DMS 273 (cell line): Measurements from ENCODE around the gene RNU2-1.
"Not testable (repeated sequence)": the region's sequence is repeated elsewhere in the genome, so short reads cannot be mapped to it uniquely, and the experiment has no call there.

Source experiments
- DNase-seq: peaks from one replicate; lab custom pipeline; 2025; ENCODE audit not compliant: unreplicated experiment; lab: John Stamatoyannopoulos, UW

RNU2-1 gene

GRCh38 chr17:43233877-43234276 is at the start of gene RNU2-1:
TSS of gene RNU2-1 (minus strand) at chr17:43233977.
- DNase-seq: not testable (repeated sequence)

GRCh38 chr17:43272914-43273313 is 39.1 kb upstream of the RNU2-1 start:
- not testable (repeated sequence) for DNase-seq

GRCh38 chr17:43272483-43272882 is 38.7 kb upstream of the RNU2-1 start:
- DNase-seq: not testable (repeated sequence)

GRCh38 chr17:43270552-43271504 is 37.1 kb upstream of the RNU2-1 start:
- not testable (repeated sequence) for DNase-seq

- DNase-seq: not testable (repeated sequence)
Measured at GRCh38 chr17:43246456-43246855, 12.7 kb upstream of the RNU2-1 start.

- not testable (repeated sequence) for DNase-seq
Measured at GRCh38 chr17:43240596-43241352, 7.0 kb upstream of the RNU2-1 start.

GRCh38 chr17:43239597-43239996 is 5.8 kb upstream of the RNU2-1 start:
- not testable (repeated sequence) for DNase-seq

DNA sequence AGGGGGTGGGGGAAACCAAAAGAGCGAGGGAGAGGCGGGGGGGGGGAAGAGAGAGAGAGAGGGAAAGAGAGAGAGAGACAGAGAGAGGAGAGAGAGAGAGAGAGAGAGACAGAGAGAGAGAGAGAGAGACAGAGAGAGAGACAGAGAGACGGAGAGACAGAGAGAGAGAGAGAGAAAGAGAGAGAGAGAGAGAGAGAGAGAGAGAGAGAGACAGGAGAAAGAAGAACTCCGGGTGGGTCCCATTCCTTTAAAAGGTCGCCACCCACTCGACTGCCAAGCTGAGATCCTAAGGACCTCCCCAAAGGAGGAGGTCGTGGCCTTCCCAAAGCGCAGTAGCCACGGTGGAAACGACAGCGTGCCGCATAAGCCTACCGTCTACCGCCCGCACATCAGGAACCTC is 514 bp downstream of the RNU2-1 start:
- DNase-seq: not testable (repeated sequence)

GRCh38 chr17:43232021-43232699 is 1.6 kb downstream of the RNU2-1 start:
- not testable (repeated sequence) for DNase-seq

DNA sequence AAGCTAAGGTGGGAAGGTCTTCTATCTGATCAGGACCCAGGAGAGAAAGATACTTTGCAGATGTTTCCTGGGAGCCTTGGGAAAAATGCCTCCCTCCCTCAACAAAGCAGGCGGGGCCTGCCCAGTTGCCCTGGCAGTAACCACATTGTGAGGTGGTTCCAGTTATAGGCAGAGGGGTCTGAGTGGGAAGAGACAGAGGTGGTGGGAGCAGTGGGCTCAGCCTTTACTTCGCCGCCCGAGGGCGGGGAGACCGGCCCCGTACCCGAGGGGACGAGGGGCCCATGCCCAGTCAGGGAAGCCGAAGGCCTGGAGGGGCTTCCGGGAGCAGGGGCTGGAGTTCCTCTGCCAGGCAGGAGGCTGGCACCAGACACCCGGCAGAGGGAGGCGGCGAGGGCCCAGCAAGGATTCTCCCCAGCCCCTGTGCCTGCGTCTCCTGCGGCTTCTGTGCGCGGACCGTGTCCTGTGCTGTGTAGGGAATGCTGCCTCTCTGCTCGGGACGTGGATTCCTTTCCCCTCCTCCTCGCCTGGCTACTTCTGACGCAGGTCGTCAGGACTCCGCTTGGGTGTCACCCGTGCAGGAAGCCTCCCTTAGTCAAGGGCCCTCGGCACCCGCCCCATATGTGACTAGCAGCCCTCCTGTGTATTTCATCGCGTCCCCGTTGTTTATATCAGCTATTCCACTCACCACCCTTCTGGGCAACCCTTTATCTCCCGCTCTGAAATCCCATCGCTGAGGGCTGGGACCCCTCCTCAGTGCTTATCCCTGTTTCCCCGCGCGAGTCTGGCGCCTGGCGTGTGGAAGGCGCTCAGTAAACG is 2.4 kb downstream of the RNU2-1 start:
- not testable (repeated sequence) for DNase-seq

DNA sequence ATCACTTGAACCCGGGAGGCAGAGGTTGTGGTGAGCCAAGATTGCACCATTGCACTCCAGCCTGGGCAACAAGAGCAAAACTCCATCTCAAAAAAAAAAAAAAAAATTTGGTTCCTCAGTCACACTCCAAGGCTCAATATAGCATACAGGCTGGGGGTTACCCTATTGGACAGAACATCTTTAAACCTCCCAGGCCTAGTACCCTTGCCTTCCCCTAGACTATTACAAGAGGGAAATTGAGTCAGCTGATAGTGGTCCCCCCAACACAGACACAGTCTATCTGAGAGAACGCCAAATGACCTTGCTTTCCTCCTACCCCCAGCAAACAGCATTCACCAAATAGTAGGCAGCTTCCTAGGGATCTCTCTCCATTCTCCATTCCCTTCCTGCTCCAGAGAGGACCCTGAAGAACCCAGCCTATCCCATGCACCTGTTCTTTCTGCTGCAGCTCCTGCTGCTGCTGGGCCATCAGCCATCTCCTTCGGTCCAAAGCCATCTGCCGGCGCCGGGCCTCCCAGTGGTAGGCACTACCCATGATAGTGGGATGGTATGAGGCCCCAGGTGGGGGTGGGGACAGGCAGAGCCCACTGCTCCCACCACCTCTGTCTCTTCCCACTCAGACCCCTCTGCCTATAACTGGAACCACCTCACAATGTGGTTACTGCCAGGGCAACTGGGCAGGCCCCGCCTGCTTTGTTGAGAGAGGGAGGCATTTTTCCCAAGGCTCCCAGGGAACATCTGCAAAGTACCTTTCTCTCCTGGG is 5.6 kb downstream of the RNU2-1 start, which contains the start of gene CCDC200:
Gene CCDC200, minus strand, starts transcription at position 604 of the 763 bp plus-strand sequence. Its CDS starts 69 bp downstream, at position 535.
- DNase-seq: not testable (repeated sequence)

GRCh38 chr17:43226393-43226792 is 7.4 kb downstream of the RNU2-1 start:
- no peak for DNase-seq

DNA sequence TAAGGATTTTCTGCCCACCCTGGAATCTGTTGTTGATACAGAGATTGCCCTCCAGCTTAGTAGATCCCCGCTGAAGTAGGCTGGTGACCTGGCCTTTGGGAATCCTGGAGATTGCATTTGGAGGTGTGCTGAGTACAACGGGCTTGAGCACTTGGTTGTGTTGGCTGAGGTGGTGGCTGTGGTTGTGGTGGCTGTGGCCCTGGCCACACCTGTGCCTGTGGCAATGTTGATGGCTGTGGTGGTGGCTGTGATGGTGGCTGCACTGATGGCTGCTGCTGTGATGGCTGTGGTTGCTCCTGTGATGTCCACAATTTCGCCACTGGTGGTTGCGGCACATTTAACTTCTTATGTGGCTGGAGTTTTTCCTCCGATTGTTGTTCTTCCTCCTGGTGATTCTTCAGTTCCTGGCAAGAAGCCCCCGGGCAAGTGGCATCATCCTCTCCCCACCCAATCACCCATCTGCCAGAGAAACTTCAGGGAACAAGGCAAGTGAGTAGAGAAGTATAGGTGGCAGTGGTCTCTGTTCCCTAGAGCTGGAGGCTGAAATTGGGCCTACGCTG is 9.6 kb downstream of the RNU2-1 start:
- DNase-seq: no peak

DNA sequence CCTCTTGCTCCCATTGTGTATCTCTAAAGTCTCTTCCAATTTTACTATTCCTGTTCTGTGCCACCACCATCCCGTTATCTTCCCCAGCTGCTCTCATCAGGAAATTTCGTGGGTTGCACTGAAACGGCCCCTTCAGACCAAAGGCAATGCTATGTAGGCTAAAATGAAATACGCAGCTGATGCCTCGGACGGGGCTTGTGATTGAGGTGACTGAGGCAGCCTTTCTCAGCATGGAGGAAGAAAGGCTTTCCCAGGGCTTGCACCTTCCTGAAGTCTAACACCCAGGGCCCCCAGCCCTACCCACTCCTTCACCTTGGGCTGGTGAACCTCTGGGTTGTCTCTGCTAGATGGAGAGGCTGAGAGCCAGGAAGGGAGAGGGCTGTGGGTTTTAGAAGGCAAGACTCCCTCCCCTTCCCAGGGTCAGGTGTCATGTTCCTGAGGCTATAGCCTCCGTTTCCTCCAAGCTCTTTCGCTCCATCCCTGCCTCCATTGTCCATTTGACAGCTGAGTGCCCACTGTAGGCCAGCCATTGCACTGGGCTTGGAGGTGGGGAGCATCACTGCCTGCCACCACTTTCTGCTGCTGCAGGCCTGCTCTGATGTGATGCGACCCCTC is 13.2 kb downstream of the RNU2-1 start:
- DNase-seq: no peak

- no peak for DNase-seq
Measured at GRCh38 chr17:43219746-43220380, 13.9 kb downstream of the RNU2-1 start.

DNA sequence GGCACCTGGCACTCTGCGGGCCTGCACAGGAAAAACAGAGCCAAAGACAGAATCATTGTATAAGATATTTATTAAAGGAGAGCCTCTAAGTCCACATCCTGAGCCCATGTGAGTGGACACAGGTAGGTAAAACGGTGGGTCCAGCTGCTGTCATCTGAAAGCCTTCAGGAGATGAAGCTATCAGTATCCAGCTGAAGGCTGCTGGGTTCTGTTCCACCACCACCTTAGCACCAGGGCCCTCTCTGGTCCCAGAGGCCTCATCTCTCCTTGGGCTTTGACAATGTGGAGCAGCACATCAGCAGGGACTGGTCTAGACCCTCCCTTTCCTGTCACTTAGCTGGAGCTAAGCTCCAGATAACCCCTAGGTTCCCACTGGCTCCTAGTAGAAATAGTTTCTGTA is 14.8 kb downstream of the RNU2-1 start:
- DNase-seq: no peak

DNA sequence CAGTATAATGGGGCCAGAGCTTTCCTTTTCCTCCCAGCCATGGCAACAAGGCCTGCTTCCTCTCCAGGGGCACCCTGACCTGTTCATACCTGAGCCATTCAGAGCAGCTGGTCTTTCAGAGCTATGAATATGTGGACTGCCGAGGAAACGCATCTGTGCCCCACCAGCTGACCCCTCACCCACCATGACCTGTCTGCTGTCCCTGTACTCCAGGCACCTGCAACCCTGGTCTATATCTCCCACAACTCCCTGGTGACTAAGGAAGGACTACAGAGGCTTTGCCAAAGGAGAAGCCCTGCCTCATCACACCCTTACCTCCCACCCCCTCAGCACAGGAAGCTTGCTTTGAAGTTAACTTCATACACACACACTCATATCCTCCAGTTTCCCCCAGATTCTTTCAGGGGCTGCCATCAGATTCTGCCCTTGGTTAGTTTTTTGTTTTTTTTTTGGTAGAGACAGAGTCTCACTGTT is 16.1 kb downstream of the RNU2-1 start:
- no peak for DNase-seq
